Thoracic aorta (tissue), 2 donors: ENCODE measurements around the gene ZNF8. TPM values are rescaled to one million over a fixed set of nuclear protein-coding genes. Genes with fewer than 3 reads are reported as not detected.

ENCODE experiments used
- ATAC-seq: fragments of 150-250 bp; one replicate; pipeline ENCODE4 v1.8.0; 2017; ENCODE audit warnings: low read depth; ENCODE audit not compliant: insufficient number of reproducible peaks, low FRiP score
- DNase-seq: peaks from one replicate; pipeline ENCODE4 v3.0.0-alpha.2; 2020; ENCODE audit warnings: low spot score
- H3K27ac ChIP-seq, 2 donors: fragments of 200-600 bp; sonication (generic); 1 replicate in 1 of 2; 2 replicates in 1 of 2; pipeline ENCODE4 v1.5.1; 2016; ENCODE audit warnings: mild to moderate bottlenecking in 2 of 2, moderate library complexity in 2 of 2
- H3K27me3 ChIP-seq: fragments of 200-600 bp; sonication (generic); replicated peaks from 2 replicates; pipeline ENCODE4 v1.6.0; 2016; ENCODE audit warnings: mild to moderate bottlenecking; ENCODE audit not compliant: insufficient read depth
- H3K36me3 ChIP-seq: fragments of 200-600 bp; sonication (generic); one replicate; pipeline ENCODE4 v1.5.1; 2016
- H3K4me1 ChIP-seq, 2 donors: fragments of 200-600 bp; sonication (generic); 1 replicate in 1 of 2; 2 replicates in 1 of 2; pipeline versions ENCODE4 v1.5.1 to v1.6.0; 2016; ENCODE audit warnings: low read depth in 2 of 2, mild to moderate bottlenecking in 1 of 2; ENCODE audit not compliant: control insufficient read depth in 1 of 2
- H3K4me3 ChIP-seq: fragments of 200-600 bp; sonication (generic); 2 replicates; pipeline ENCODE4 v1.5.1; 2016; ENCODE audit warnings: mild to moderate bottlenecking
- H3K9me3 ChIP-seq: fragments of 200-600 bp; sonication (generic); 2 replicates; pipeline ENCODE4 v1.5.1; 2016
- total RNA-seq, 2 donors: library from RNA; depleted of rRNA; stranded (reverse); fragments of >200 nt; gene quantifications; one replicate each; pipeline versions ENCODE4 v1.1.0 to v1.2.3, GENCODE V29; 2016
- TF ChIP-seq, protein P1 (sequence below): fragments of 200-600 bp; sonication (generic); IDR thresholded peaks from one replicate; pipeline ENCODE4 v1.5.1; 2019; ENCODE audit warnings: antibody characterized with exemption

Gene ZNF8
- total RNA-seq, 2 donors from 2014 or later: 11.4 to 12.0 TPM

DNA sequence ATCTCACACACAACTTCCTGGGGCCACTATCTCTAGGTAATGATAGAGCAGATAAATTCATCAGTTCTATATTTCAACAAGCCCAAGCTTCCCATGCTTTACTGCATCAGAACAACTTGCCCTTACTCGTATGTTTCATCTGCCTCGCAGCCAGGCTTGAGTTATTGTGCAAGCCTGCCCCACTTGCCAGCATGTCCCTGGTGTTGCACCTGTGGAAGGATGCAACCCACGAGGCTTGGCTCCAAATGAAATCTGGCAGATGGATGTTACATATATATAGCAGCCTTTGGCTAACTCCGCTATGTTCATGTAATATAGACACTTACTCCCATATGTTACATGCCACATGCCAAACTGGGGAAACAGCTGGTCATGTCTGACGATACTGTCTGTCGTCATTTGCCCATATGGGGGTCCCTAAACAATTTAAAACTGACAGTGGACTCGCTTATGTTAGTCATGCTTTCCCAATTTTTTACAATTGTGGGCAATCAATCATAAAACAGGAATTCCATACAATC lies 32.6 kb downstream of the ZNF8 start:
- no peaks in the 10 kb centered on the region for H3K27me3 ChIP-seq
- peaks cover 53% of the 10 kb centered on the region for H3K36me3 ChIP-seq
- H3K9me3 ChIP-seq: no peaks in the 10 kb centered on the region
- H3K4me1 ChIP-seq: peaks cover under 1 to 5% of the 10 kb centered on the region in 2 donors
- no peak for DNase-seq
- no peak overlapping the region for H3K4me3 ChIP-seq
- H3K27ac ChIP-seq: no peak overlapping the region
- ATAC-seq: no peak
- TF ChIP-seq, protein P1, sequence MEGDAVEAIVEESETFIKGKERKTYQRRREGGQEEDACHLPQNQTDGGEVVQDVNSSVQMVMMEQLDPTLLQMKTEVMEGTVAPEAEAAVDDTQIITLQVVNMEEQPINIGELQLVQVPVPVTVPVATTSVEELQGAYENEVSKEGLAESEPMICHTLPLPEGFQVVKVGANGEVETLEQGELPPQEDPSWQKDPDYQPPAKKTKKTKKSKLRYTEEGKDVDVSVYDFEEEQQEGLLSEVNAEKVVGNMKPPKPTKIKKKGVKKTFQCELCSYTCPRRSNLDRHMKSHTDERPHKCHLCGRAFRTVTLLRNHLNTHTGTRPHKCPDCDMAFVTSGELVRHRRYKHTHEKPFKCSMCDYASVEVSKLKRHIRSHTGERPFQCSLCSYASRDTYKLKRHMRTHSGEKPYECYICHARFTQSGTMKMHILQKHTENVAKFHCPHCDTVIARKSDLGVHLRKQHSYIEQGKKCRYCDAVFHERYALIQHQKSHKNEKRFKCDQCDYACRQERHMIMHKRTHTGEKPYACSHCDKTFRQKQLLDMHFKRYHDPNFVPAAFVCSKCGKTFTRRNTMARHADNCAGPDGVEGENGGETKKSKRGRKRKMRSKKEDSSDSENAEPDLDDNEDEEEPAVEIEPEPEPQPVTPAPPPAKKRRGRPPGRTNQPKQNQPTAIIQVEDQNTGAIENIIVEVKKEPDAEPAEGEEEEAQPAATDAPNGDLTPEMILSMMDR: no peak

DNA sequence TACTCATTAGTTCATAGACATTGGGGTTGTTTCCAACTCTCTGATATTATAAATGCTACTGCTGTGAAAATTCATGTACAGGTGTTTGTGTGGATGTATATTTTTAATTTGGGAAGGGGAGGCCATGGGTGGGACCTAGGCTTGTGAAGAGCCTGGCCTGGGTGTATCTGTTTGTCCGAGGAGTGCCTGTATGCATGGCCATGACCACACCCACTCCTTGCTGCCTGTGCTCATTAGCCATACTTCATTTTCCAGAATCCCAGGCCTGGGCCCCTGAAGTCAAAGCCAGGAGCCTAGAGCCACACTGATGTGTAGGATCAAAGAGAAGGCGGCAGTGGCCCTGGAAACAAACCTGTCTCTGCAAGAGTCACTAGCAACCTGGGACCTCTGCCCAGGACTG lies 36.8 kb downstream of the ZNF8 start:
- Histone ChIP-seq H3K4me1 (no peaks in the 10 kb centered on the region), H3K27me3 (no peaks in the 10 kb centered on the region), H3K27ac (no peak overlapping the region), H3K4me3 (no peak overlapping the region), H3K36me3 (peaks cover 36% of the 10 kb centered on the region), H3K9me3 (no peaks in the 10 kb centered on the region)
- DNase-seq: no peak
- TF ChIP-seq, protein P1: no peak
- ATAC-seq: no peak

DNA sequence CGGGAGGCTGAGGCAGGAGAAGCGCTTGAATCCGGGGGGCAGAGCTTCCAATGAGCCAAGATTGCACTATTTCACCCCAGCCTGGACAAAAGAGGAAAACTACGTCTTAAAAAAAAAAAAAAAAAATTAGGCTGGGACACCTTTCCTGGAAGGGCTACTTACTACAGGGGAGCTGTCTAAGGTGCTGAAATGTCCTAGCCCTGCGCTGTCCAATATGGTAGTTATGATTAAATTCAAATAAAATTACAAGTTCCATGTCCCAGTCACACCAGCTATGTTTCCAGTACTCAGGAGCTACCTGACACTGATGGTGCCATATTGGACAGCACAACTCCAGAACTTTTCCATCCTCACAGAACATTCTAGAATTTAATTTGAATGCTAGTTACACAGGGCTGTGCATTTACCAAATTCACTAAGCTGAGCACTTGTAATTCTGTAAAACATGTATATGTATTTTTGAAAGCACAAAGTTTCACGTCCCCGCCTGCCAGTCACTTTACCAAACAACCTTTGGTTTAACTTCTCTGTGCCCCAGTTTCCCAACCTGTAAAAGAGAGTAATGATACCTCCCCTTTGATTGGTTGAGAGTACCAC lies 38.8 kb downstream of the ZNF8 start:
- Histone ChIP-seq H3K36me3 (peaks cover 29% of the 10 kb centered on the region), H3K4me1 (no peaks in the 10 kb centered on the region), H3K27ac (no peak overlapping the region), H3K27me3 (no peaks in the 10 kb centered on the region), H3K4me3 (no peak overlapping the region), H3K9me3 (no peaks in the 10 kb centered on the region)
- ATAC-seq (no peak), DNase-seq (no peak)
- TF ChIP-seq, protein P1: no peak

DNA sequence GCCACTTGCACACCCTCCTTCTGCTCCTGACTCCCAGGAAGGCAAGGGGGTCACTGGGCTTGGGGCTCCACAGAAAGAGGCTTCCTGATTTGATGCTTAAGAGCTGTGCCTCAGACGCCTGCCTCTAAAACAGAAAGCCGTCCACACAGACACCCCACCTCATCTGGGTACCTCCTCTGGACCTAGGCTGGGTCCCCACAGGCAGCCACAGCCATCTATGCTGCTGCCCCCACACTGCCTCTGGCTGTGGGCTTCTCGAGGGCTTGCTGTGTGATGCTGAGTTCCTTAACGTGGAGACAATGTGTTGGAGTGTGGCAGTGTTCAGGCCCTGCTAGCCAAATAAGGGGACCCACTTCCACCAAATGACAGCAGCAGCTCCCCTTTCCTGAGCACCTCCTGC lies 39.5 kb downstream of the ZNF8 start:
- Histone ChIP-seq H3K9me3 (no peaks in the 10 kb centered on the region), H3K27ac (no peak overlapping the region), H3K4me3 (no peak overlapping the region), H3K4me1 (no peaks in the 10 kb centered on the region), H3K36me3 (peaks cover 23% of the 10 kb centered on the region), H3K27me3 (no peaks in the 10 kb centered on the region)
- DNase-seq: no peak
- ATAC-seq: no peak
- TF ChIP-seq, protein P1: no peak

DNA sequence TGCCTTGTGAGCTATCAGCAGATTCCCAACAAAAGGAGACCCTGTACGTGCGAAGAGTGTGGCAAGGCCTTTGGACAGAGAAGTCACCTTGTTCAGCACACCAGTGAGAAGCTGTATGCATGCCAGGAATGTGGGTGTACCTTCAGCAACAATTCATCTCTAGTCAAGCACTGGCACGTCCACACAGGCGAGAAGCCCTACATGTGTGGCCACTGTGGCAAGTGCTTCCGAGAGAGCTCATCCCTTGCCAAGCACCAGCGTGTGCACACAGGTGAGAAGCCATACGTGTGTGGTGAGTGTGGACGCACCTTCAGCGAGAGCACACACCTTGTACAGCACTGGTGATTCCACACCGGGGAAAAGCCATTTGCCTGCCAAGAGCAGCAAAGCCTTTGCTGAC lies 40.5 kb downstream of the ZNF8 start:
- TF ChIP-seq, protein P1: no peak
- no peak for ATAC-seq
- H3K36me3 ChIP-seq: peaks cover 17% of the 10 kb centered on the region

More for the DNA sequence above, 40.5 kb downstream of the ZNF8 start:
- Histone ChIP-seq H3K27ac (no peak overlapping the region), H3K4me3 (no peak overlapping the region), H3K4me1 (no peaks in the 10 kb centered on the region), H3K9me3 (no peaks in the 10 kb centered on the region), H3K27me3 (no peaks in the 10 kb centered on the region)
- no peak for DNase-seq
